Posterior vena cava (tissue), 2 donors: Measurements from ENCODE around the gene RIMBP2. TPM values are rescaled to one million over a fixed set of nuclear protein-coding genes. Genes with fewer than 3 reads are reported as not detected.

Experiments
- DNase-seq: peaks from one replicate; pipeline ENCODE4 v3.0.0-alpha.2; 2020; ENCODE audit warnings: low spot score
- intact Hi-C, 2 donors: fragments of 100-400 bp; cut with DNase I; formaldehyde crosslinking; loops; one replicate each; pipeline versions ENCODE4 v1.14.1 to v1.14.2; 2022 to 2023
- total RNA-seq, 2 donors: library from RNA; stranded (reverse); fragmentation: NEBNext Ultra II Directional; extraction: Animal tissue kit (Norgen Biotek cat#: 25700); gene quantifications; one replicate each; pipeline ENCODE4 v1.2.1, GENCODE V29; 2021
- donor health status: DM: yes; HTN: yes; CAD: no.
- donor health status: DM: yes; HTN: yes; CAD: no.

RIMBP2 gene
- total RNA-seq, 2 donors from 2014 or later, result 1.3 to 1.7 TPM

DNA sequence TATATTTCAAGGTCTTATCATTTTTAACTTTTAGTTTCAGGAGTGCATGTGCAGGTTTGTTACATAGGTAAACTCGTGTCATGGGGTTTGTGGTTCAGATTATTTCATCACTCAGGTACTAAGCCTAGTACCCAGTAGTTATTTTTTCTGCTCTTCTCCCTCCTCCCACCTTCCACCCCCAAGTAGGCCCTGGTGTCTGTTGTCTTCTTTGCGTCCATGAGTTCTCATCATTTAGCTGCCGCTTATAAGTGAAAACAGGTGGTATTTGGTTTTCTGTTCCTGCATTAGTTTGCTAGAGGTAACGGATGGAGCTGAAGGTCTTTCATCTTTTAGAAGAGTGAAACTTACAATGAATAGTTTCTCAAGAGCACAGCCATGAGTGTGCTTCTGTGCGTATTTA lies 354.0 kb downstream of the RIMBP2 start:
- intact Hi-C loops, result no loop called here
- no peak for DNase-seq

DNA sequence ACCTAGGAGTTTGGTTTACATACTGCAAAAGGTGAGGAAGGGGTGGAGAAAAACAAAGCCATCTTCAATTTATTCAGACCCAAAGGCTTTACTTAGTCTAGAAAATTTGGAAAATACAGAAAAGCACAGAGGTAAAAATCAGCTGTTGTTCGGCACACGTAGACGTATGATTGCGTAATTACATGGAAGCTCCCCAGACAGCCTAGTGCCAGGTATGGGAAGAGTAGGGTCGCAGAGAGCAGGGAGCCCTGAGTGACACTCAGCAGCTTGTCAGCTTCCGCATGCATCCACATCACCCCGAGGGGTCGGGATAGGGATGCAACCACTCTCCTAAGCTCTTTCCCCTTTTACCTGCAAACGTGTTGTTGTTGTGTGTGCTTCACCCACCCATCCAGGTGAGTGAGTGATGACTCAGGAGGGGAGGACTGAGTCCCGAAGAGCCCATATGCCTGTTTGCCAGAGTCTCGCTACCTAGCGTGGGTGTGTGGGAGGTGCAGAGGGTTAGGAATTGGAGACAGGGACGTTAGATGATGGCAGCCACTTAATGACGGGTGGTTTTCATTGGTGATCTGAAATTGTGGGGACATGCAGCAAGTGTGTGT lies 358.3 kb downstream of the RIMBP2 start:
- DNase-seq, result no peak
- intact Hi-C loops, result no loop called here

DNA sequence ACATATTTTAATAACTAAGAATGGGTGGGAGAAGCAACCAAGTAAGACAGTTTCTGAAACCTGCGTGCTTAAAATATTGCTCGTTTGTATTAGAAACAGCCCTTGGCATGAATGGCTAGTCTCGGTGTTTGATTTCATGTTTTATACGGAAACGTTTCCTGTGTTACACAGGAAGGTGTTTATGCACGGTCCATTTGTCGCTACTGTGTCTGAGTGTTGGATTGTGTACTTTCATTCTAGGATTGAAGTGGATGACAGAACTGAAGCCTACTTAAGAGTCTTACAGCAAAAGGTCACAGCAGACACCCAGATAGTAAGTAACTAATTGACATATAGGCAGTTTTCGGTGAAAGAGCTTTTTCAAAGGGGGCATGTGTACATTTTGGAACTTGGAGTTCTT lies 358.9 kb downstream of the RIMBP2 start:
- intact Hi-C loops, result no loop called here
- DNase-seq, result no peak

DNA sequence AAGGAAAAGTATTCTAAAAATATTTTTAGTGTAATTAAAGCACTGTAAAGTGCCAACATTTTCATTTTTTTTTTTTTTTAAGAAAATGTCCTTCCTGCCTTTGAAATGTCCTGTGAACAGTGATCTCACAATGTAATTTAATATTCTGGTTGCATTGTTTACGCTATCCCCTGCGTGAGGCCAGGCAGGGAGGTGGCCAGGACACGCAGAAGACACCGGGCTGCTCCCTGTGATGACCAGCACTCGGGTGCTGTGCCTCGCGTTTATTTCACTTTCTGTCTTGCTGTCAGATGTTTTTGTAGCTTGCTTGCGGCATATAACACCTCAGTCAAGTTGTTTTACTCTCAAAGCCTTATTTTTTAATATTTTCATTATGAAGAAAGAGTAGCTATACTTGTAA lies 359.9 kb downstream of the RIMBP2 start:
- DNase-seq, result no peak
- intact Hi-C loops, result no loop called here

DNA sequence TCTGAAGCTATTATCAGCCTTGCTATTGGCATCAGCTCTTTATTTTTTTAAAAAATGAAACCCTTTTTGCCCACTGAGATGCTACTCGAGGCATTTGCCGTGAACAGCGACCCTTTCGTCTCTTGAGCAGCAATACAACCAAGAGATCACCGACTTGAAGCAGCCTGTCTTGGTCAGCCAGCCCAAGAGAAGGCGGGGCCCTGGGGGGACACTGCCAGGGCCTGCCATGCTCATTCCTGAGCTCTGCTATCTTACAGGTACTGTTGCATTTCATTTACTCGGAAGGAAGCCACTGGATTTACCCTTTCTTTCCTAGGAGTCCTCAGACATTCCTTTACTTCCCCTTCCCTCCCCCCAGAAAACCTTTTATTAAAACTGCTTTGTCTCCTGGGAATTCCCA lies 361.7 kb downstream of the RIMBP2 start:
- intact Hi-C loops, result no loop called here
- no peak for DNase-seq

DNA sequence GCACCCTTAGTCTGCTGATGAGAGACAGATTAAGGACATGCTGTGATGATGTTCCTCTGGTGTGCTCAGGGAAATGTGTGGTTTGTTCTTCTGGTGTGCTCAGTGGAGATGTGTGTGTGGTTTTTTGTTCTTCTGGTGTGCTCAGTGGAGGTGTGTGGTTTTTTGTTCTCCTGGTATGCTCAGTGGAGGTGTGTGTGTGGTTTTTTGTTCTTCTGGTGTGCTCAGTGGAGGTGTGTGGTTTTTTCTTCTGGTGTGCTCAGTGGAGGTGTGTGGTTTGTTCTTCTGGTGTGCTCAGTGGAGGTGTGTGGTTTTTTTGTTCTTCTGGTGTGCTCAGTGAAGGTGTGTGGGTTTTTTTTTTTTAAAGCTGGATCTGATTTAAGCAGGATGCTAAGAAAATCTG lies 363.0 kb downstream of the RIMBP2 start:
- DNase-seq, result no peak
- intact Hi-C loops, result no loop called here

DNA sequence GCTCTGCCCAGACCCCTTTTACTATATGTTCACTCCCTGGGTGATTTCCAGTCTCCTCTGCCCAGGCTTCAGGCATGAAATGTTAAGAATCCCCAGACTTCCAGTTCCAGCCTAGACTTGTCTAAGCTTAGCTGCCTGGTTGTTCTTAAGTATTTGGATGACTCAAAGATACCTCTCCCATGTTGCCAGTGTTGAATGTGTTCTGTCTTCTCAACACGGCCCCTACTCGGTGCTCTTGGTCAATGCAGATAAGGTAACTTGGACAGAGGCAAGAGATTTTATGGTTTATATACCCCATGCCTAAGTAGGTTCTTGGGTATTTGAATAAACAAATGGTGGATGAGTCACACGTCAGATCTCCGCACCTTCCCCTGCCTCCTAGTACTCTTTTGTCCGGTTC lies 364.8 kb downstream of the RIMBP2 start:
- no peak for DNase-seq
- intact Hi-C loops, result no loop called here

DNA sequence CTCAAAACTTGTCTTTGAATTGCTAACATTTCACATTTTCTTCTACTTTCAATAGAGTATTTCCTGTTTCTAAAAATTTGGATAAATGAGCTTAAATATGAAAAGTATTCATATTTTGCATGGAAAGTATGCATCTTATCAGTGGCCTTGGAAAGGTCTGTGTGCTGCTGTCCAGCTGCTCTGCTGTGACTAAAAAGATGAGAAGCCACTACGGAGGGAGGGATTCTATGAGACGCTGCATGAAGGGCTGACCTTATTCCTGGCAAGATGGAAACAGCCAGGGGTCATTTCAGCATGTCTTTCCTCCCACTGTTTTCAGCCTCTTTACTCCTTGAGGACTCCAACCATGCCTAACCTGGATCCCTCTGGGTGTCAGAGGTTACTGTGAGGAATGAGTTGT lies 365.4 kb downstream of the RIMBP2 start:
- intact Hi-C loops, result no loop called here
- DNase-seq, result no peak

DNA sequence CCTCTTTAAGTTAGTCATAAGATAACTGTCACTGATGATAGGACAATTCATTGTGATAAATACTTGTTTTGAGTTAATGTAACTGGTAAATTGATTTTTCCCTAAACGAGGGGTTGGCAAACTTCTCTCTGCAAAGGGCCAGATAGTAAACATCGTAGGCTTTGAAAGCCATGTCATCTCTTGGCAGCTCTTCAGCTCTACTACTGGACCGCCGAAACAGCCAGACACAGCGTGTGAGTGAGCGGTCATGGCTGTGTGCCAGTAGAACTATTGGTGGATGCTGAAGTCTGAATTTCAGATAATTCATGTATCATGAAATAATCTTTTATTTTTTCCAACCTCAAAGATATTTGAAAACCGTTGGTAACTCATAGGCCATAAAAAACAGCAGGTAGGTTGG lies 368.5 kb downstream of the RIMBP2 start:
- intact Hi-C loops, result no loop called here

More for the DNA sequence above, 368.5 kb downstream of the RIMBP2 start:
- no peak for DNase-seq

Other genes with a start within 250 kb of the RIMBP2 start
- gene STX2, start 123.0 kb upstream of the RIMBP2 start, total RNA-seq, result 10 to 100 TPM; 29.2 to 39.8 TPM
- gene RAN, start 155.8 kb upstream of the RIMBP2 start, total RNA-seq, result 100 to 1,000 TPM; 288 to 326 TPM
- 100 to 1,000 TPM; 178 to 238 TPM for gene ADGRD1, start 237.6 kb upstream of the RIMBP2 start, total RNA-seq